Measurements from ENCODE around the gene QRICH1.
"Not testable (repeated sequence)": the region's sequence is repeated elsewhere in the genome, so short reads cannot be mapped to it uniquely, and the experiment has no call there.

Gene QRICH1

GRCh38 chr3:49016414-49017228 lies 77.2 kb downstream of the QRICH1 start:
- Mint-ChIP-seq H3K27me3 (no peaks in the 10 kb centered on the region), H3K36me3 (ENCODE audit: insufficient read depth) (peaks cover 47% of the 10 kb centered on the region), H3K9me3 (no peaks in the 10 kb centered on the region), H3K4me1 (ENCODE audit: low read depth in 2 of 2) (peaks cover 12 to 41% of the 10 kb centered on the region in 2 donors), H3K4me3 (peak overlapping the region in 1 of 2 donors; percentile 91), H3K27ac (peak overlapping the region; percentile 76 to 83)
- DNase-seq (no peak), ATAC-seq (replicated peaks) (no peak)

GRCh38 chr3:49015765-49016164 lies 78.1 kb downstream of the QRICH1 start:
- DNase-seq = no peak
- Mint-ChIP-seq H3K27ac (peak overlapping the region in 1 of 2 donors; percentile 84), H3K36me3 (ENCODE audit: insufficient read depth) (peaks cover 45% of the 10 kb centered on the region), H3K4me3 (peak overlapping the region in 1 of 2 donors; percentile 36), H3K9me3 (no peaks in the 10 kb centered on the region), H3K4me1 (ENCODE audit: low read depth in 2 of 2) (peaks cover 15 to 41% of the 10 kb centered on the region in 2 donors), H3K27me3 (no peaks in the 10 kb centered on the region)
- ATAC-seq (replicated peaks) = no peak

- no peak for ATAC-seq (replicated peaks)
- H3K36me3 Mint-ChIP-seq (ENCODE audit: insufficient read depth) = peaks cover 45% of the 10 kb centered on the region
- no peaks in the 10 kb centered on the region for H3K27me3 Mint-ChIP-seq
- peak overlapping the region in 1 of 2 donors; percentile 84 for H3K27ac Mint-ChIP-seq
- DNase-seq = no peak
- no peaks in the 10 kb centered on the region for H3K9me3 Mint-ChIP-seq
- H3K4me1 Mint-ChIP-seq (ENCODE audit: low read depth in 2 of 2) = peaks cover 12 to 35% of the 10 kb centered on the region in 2 donors
- no peak overlapping the region for H3K4me3 Mint-ChIP-seq
Measured at GRCh38 chr3:49015072-49015471, 78.8 kb downstream of the QRICH1 start.

- no peaks in the 10 kb centered on the region for H3K9me3 Mint-ChIP-seq
- peaks cover 49% of the 10 kb centered on the region for H3K36me3 Mint-ChIP-seq (ENCODE audit: insufficient read depth)
- peaks cover 18 to 38% of the 10 kb centered on the region in 2 donors for H3K4me1 Mint-ChIP-seq (ENCODE audit: low read depth in 2 of 2)
- H3K27me3 Mint-ChIP-seq = no peaks in the 10 kb centered on the region
- no peak overlapping the region for H3K4me3 Mint-ChIP-seq
- DNase-seq (no peak), ATAC-seq (replicated peaks) (peak; percentile 26)
- no peak overlapping the region for H3K27ac Mint-ChIP-seq
Measured at GRCh38 chr3:49013738-49014660, 79.9 kb downstream of the QRICH1 start.

GRCh38 chr3:49013113-49013737 lies 80.6 kb downstream of the QRICH1 start:
- no peak overlapping the region for H3K27ac Mint-ChIP-seq
- H3K27me3 Mint-ChIP-seq = no peaks in the 10 kb centered on the region
- H3K9me3 Mint-ChIP-seq = no peaks in the 10 kb centered on the region
- H3K36me3 Mint-ChIP-seq (ENCODE audit: insufficient read depth) = peaks cover 48% of the 10 kb centered on the region
- ATAC-seq (replicated peaks) (no peak), DNase-seq (no peak)
- H3K4me1 Mint-ChIP-seq (ENCODE audit: low read depth in 2 of 2) = peaks cover 21 to 38% of the 10 kb centered on the region in 2 donors
- H3K4me3 Mint-ChIP-seq = no peak overlapping the region

GRCh38 chr3:49012441-49013017 lies 81.3 kb downstream of the QRICH1 start:
- Mint-ChIP-seq H3K27me3 (no peaks in the 10 kb centered on the region), H3K36me3 (ENCODE audit: insufficient read depth) (peaks cover 55% of the 10 kb centered on the region), H3K27ac (no peak overlapping the region), H3K4me1 (ENCODE audit: low read depth in 2 of 2) (peaks cover 26 to 40% of the 10 kb centered on the region in 2 donors), H3K9me3 (no peaks in the 10 kb centered on the region), H3K4me3 (no peak overlapping the region)
- no peak for DNase-seq
- no peak for ATAC-seq (replicated peaks)

- H3K4me1 Mint-ChIP-seq (ENCODE audit: low read depth in 2 of 2) = peaks cover 33% of the 10 kb centered on the region in 2 donors
- ATAC-seq (replicated peaks) (no peak), DNase-seq (no peak)
- H3K4me3 Mint-ChIP-seq = peak overlapping the region in 1 of 2 donors; percentile 55
- H3K27me3 Mint-ChIP-seq = no peaks in the 10 kb centered on the region
- no peaks in the 10 kb centered on the region for H3K9me3 Mint-ChIP-seq
- peaks cover 52% of the 10 kb centered on the region for H3K36me3 Mint-ChIP-seq (ENCODE audit: insufficient read depth)
- peak overlapping the region in 1 of 2 donors; percentile 98 for H3K27ac Mint-ChIP-seq
Measured at GRCh38 chr3:49009396-49009795, 84.5 kb downstream of the QRICH1 start.

GRCh38 chr3:49008627-49009026 lies 85.2 kb downstream of the QRICH1 start:
- H3K36me3 Mint-ChIP-seq (ENCODE audit: insufficient read depth) = peaks cover 46% of the 10 kb centered on the region
- peak overlapping the region in 1 of 2 donors; percentile 98 for H3K27ac Mint-ChIP-seq
- H3K9me3 Mint-ChIP-seq; ATAC-seq (replicated peaks); H3K27me3 Mint-ChIP-seq; DNase-seq: not testable (repeated sequence)
- peaks cover 28 to 33% of the 10 kb centered on the region in 2 donors for H3K4me1 Mint-ChIP-seq (ENCODE audit: low read depth in 2 of 2)
- H3K4me3 Mint-ChIP-seq = peak overlapping the region; percentile 98 to 99

GRCh38 chr3:49007771-49008528 lies 85.9 kb downstream of the QRICH1 start:
- peaks cover 21 to 33% of the 10 kb centered on the region in 2 donors for H3K4me1 Mint-ChIP-seq (ENCODE audit: low read depth in 2 of 2)
- peak overlapping the region; percentile 98 to 99 for H3K4me3 Mint-ChIP-seq
- H3K36me3 Mint-ChIP-seq (ENCODE audit: insufficient read depth) = peaks cover 42% of the 10 kb centered on the region
- H3K27ac Mint-ChIP-seq = peak overlapping the region; percentile 97 to 98
- peak; percentile 73 to 80 (median 77) for DNase-seq
- H3K9me3 Mint-ChIP-seq = no peaks in the 10 kb centered on the region
- no peaks in the 10 kb centered on the region for H3K27me3 Mint-ChIP-seq
- ATAC-seq (replicated peaks) = peak; percentile 47

GRCh38 chr3:49007068-49007770 lies 86.7 kb downstream of the QRICH1 start, which contains the start of gene WDR6:
TSS of gene WDR6 (plus strand) at chr3:49007391. CDS start at chr3:49007432, 41 bp downstream.
- DNase-seq = peak; percentile 92 to 97 (median 95)
- Mint-ChIP-seq H3K27ac (peak within 1 kb of the TSS; percentile 97 to 98), H3K4me1 (ENCODE audit: low read depth in 2 of 2) (peaks cover 23 to 35% of the 10 kb centered on the region in 2 donors), H3K27me3 (no peaks in the 10 kb centered on the region), H3K36me3 (ENCODE audit: insufficient read depth) (peaks cover 39% of the 10 kb centered on the region), H3K4me3 (peak within 1 kb of the TSS; percentile 98 to 99), H3K9me3 (no peaks in the 10 kb centered on the region)
- peak; percentile 91 for ATAC-seq (replicated peaks)

- ATAC-seq (replicated peaks) = no peak
- peaks cover 39% of the 10 kb centered on the region for H3K36me3 Mint-ChIP-seq (ENCODE audit: insufficient read depth)
- DNase-seq = no peak
- peak overlapping the region; percentile 98 to 99 for H3K4me3 Mint-ChIP-seq
- H3K9me3 Mint-ChIP-seq = no peaks in the 10 kb centered on the region
- peaks cover 21 to 31% of the 10 kb centered on the region in 2 donors for H3K4me1 Mint-ChIP-seq (ENCODE audit: low read depth in 2 of 2)
- H3K27ac Mint-ChIP-seq = peak overlapping the region; percentile 97 to 98
- H3K27me3 Mint-ChIP-seq = no peaks in the 10 kb centered on the region
Measured at GRCh38 chr3:49006408-49007067, 87.3 kb downstream of the QRICH1 start.
